T-helper 2 cell (primary cell): ENCODE data around the gene APOA5.
"Not testable (repeated sequence)": the region's sequence is repeated elsewhere in the genome, so short reads cannot be mapped to it uniquely, and the experiment has no call there.

Experiments
- DNase-seq, 5 experiments: peaks; one replicate each; pipeline versions ENCODE4 v3.0.0 to v3.0.0-alpha.2; 2012 to 2022

Gene APOA5

DNA sequence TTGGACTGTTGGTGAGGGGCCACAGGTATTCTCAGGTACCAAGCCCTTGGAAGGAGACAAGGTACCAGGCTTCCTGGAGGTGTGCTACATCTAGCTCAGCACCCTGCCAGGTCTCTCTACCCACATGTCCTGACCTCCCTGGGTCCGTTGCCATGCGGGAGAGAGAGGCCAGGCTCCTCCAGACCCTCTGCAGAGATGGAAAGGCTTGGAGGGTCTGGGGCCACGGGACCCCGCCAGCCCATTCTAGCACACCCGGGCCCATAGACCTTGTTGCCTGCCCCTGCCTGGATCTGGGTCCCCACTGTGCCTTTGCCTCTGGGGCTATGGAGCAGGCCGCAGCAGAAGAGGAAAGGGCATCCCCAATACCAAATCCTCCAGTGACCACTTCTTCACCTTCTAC, 35.8 kb upstream of the APOA5 start:
- no peak for DNase-seq

DNA sequence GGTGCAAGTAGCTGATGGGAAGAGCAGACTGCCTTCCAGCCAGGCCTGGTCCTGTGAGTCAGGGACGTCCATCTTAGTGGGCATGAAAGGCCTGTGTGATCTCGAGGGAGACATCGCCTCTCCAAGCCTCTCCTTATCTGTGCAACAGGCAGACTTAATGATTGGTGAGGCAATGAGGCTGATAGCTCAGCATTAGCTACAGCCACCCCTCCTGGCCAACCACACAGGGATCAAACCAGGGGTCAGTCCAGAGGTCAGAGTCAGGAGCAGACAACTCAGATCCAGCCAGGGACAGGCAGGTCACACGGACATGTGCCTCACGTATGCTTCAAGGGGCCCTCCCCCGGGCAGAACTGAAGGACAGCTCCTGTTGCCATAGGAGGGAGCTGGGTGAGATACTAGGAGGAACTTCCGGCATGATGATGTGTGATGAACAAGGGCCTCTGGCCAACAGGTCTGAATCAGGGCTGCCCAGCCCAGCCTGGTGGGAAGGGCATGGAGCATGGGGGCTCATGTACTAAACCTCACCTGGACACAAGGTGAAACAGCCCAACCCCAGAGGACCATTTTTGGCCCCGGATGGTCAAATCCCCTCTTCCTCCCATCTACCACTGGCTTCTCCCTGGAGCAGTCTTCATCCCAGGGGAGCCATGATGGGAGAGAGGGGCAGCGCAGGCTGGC, 35.2 kb upstream of the APOA5 start:
- DNase-seq, result no peak

DNA sequence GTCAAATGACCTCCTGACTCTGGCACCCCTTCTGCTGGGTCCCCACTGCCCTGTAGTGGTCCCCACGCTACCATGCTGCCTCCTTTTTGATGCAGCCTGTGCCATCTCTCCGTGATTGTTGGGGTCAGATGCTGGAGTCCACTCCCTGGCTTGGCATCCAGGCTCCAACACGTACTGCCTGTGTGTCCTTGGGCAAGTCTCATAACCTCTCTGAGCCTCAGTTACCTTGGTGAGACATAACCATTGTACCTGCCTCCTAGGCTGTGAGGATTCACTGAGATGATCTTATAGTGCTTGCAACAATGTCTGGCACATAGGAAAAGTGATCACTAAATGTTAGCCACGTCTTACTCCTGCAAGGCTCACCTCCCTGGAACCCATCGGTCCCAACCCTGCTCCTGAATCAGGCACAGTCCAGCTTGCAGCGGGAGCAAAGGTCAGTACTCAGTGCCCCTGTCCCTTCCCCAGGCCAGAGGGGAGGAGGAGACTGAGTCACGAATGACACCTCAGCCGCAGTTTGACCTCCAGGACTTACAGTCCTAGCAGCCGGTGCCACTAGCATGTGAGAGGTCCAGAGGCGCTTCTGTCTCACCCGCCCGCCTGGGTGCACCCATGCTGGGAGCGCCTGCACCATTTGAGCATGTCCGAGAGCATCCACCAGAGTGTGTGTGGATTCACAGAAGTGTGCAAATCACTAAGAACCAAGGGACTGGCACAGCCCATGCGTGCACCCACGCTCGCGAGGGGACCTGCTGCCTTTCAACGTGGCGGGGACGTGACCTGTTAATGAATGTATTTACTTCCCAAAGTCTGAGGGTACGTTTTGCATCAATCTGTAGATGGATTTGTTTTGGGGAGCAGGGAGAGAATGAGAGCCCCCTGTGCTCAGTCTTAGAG, 34.4 kb upstream of the APOA5 start:
- no peak for DNase-seq

DNA sequence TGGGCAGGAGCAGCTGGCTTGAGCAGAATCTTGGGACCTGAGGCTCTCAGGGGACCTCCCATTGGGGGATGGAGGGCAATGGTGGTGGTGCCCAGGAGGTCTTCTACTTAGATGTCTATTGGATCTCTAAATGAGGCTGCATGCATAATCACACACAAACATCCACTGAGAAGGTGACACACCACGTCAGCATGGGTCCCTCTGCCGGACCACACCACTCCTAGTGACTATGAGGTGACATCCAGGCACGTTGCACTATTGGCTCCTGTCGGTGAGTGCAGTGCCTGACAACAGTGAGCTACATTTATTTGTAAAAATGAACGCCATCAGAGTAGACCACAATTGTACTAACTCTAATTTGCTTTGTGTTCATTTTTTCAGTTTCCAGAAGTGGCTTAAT, 33.8 kb upstream of the APOA5 start:
- no peak for DNase-seq

DNA sequence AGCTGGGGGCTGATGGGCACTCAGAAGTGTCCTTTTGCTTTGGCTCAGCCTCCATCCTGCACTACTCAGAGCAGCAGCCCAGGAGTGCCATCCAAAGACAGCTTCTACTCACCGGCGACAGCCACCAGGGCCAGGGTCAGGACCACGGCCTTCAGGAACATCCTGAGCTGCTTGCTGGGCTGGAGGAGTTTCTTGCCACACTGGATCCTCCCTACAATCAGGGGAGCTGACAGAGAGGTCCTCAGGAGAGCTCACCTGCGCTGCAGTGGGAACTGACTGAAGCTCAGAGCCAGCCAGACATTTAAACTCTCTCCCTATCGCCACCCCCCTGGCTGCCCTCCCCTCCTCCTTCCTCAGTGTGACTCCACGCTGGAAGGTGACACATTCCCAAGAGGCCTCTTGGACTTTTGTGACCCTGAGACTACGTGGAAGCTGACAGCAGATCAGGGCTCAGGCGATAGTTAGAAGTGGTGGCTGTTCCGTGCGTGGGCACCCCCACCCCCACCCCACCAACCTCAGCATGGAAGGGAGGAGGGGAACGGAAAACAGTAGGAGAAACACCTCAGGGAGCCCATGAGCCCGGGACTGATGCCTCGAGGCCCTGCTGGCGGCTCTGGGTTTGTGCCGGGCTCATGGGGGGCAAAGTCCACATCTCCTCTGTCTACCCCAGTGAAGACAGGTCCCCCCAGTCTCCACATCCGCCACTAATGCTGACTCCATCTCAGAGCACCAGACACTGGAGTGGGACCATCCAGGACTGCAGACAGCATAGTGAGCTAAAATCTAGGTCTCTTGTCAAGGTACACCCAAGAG, 31.6 kb upstream of the APOA5 start, which contains the start of gene APOA4:
Gene APOA4 (minus strand): TSS at position 274 of the 813 bp plus-strand sequence. CDS start 113 bp downstream, at position 161.
- DNase-seq, result no peak

DNA sequence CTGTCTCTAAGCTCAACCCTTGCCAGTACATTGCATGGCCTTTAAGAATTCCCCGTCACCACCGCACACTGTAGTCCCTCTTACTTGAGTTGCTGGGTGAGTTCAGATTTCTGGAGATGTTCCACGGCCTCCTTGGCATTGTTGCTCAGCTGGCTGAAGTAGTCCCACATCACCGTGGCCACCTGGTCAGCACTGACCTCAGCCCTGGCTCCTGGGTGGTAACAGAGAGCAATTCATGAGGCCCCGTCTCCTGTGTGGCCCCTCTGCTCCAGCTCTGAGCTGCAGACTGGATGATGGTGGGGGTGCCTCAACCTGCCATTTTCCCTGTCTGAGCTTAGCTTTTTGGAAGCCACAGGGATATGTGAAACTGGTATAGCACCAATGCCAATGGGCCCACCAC, 30.9 kb upstream of the APOA5 start:
- no peak for DNase-seq

DNA sequence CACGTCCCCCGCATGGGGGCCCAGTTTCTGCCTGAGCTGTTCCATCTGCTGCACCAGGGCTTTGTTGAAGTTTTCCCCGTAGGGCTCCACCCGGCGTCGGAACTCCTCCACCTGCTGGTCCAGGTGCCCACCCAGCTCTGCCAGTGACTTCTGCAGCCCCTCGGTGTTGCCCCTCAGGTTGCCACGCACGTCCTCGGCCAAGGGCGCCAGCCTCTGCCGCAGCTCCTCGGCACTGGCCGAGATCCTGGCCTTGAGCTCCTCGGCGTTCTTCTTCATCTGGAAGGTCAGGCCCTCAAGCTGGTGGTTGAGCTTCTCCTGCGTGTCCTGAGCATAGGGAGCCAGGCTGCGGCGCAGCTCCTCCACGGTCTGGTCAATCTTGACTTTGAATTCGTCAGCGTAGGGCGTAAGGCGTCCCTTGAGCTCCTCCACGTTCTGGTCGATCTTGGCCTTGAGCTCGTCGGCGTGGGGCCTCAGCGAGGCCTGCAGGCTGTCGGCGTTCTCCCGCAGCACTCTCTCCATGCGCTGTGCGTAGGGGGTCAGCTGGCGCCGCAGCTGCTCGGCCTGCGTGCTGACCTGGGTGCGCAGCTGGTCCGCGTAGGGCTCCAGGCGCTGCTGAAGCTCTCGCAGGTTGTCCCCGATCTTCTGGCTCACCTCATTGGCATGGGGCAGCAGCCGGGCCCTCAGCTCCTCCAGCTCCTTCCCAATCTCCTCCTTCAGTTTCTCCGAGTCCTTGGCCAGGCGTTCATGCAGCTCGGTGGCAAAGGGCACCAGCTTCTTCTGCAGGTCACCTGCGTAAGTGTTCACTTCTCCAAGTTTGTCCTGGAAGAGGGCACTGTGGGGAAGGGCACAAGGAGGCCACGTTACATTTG, 29.6 kb upstream of the APOA5 start:
- no peak for DNase-seq

DNA sequence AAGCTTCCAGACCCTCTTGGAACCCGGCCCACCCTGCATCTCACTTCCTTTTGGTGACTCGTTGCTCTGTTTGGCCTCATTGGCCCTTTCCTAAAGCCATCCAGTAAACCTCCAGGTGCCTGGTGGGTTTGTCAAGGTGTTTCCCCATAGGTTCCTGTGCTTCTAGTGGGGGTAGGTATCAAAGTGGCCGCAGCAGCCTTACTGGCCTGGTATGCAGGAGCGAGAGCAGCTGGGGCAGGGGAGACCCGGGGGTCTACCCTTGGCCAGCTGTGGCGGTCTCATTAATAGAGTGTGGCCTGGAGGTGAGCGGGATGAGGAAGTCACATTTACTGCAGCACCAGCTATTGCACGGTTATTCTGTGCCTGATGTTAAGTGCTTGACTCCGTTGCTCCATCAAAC, 27.4 kb upstream of the APOA5 start:
- DNase-seq, result no peak

DNA sequence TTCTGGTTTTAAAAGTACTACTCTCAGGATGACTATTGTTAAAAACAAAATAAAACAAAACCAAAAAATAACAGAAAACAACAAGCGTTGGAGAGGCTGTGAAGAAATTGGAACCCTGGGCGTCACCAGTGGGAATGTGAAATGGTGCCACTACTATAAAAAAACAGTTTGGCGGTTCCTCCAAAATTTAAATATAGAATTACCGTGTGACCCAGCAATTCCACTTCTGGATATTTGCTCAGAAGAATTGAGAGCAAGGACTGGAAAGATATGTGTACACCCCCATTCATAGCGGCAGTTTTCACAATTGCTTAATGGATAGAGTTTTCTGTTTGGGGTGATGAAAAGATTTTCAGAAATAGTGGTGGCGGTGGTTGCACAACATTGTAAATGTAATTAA, 22.8 kb upstream of the APOA5 start:
- DNase-seq, result no peak

DNA sequence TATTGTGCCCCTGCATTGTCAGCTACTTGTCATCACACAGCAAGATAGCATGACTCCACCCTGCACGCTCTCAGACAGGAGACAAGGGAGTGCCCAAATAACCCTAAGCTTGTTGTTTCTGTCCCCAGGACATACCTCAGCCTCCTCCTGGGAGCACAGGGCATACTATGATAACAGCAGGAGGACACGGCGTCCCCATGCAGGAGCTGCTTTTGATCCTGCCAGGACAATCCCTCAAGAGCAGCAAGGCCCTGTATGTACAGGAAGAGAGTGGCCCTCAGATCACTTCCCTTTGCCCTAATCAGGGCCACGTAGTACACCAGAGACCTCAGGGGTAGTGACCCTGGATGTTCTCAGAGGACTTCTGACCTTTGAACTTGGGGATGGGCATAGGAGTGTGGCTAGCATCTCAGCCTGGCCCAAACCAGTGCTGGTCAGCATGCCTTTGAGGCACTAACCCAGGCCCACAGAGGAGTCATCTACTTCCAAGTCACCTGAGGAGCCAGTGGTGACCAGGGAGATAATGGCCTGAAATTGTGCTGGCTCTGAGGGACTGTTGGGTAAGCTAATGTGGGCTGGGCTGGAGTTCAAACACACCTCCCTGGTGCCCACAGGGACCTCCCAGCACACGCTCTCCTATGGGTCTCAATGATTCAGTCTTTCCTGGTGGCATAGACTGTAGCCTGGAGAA, 22.2 kb upstream of the APOA5 start:
- no peak for DNase-seq

DNA sequence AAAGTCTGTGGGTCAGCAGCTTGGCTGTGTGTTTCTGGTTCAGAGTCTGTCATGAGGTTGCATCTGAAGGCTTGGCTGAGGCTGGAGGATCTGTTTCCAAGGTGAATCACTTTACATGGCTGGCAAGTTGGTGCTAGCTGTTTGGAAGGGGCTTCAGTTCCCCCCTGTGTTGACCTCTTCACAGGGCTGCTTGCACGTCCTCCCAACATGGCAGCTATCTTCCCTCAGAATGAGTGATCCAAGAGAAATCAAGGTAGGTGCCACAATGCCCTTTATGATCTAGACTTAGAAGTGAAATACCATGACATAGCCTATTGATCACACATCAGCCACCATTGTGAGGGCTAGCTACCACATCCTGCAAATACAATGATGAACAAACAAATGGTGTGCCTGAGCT, 21.5 kb upstream of the APOA5 start:
- DNase-seq, result no peak

DNA sequence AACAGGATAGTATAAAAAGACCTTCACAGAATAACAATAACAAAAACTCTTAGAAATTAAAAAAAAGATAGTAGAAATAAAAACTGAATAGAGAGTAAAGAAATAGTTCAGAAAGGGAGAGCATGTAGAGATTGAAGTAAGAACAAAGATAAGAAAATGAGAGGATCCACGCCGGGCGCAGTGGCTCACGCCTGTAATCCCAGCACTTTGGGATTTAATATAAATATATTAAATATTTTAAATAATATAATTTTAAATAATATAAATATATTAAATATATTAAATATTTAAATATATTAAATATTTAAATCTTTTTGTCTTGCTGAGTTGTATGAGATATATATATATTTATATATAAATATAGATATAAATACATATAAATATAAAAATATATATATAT, 20.4 kb upstream of the APOA5 start:
- DNase-seq, result no peak

DNA sequence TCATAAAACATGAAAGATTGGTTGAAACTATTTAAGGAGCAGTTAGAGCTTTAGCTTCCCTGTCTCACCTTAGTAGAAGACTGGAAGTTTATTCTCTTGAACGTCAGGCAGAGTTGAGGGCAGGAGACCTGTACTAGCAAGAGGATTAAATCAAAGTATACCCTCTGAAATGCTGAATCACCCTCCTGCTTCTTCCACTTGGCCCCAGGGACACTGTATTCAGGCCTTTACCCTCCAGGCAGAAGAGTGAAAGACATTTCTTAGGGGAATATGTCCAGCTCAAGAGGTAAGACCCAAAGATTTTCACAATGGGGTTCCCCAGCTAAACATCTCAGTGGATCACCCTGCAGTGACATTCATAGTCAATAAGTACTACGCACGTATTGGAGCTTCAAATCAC, 19.5 kb upstream of the APOA5 start:
- no peak for DNase-seq

DNA sequence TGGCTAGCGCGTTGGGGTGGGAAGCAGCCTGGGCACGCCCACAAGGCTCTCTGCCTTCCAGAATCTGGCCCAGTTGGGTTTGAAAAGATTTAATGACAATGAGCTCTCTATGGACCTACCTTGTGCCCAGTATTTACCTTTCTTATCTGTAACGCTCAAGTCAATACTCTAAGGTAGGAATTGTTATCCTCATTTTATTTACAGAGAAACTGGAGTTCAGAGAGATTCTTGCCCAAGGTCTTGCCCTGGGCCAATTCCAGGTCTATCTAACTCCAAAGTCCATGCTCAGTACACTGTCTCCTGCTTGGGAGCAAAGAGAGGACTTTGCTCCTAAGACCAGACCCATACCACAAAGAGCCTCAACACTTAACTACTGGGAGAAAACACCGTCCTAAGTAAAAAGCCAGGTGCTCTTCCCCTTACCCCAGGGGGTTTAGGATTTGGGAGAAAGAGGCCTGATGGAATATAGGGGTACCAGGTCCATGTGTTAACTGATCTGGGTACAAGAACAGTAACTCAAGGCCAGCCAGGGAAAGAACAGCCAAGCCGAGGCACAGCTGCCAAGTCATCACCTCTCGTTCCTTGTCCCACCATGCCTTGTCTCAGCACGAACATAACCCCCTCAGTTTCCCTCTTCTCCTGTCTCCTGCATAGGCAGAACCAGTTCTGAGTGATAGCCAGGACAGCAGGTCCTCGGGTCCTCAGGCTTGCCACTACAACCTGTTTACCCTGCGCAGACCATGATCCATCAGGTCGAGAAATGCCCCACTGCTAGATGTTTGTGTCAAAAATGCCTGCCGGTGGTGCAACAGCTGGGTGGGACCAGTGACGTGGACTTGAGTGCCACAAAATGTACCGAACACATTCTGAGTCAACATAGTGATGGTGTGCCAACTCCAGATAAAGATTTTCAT, 16.8 kb upstream of the APOA5 start:
- DNase-seq, result no peak

DNA sequence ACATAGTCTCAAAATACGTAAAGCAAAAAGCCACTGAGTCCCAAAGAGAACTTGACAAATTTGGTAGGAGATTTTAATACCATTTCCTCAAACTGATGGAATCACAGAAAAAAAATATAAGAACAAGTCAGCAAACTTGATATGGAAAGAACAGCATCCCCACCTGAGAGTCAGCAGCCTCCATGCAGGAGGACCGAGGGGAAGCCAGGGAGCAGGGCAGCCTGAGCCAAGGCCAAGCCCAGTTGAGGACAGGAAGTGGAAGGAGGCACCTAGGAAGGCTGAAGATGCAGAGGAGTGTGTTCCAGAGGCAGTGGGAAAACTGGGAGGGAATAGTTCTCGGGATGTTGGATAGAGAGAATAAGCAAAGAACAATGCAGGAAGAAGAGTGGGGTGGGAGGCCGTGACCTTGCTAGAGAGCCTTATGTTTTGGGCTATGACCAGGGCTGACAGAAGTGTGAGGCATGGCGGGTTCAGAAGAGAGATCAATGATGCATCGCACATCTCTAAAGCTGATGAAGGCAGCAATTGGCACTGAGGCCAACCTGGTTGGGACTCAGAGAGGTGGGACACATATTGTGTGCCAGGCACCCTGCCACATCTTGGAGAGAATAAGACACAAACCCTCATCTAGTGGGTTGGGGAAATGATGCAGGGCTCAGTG, 16.1 kb upstream of the APOA5 start:
- DNase-seq, result no peak

DNA sequence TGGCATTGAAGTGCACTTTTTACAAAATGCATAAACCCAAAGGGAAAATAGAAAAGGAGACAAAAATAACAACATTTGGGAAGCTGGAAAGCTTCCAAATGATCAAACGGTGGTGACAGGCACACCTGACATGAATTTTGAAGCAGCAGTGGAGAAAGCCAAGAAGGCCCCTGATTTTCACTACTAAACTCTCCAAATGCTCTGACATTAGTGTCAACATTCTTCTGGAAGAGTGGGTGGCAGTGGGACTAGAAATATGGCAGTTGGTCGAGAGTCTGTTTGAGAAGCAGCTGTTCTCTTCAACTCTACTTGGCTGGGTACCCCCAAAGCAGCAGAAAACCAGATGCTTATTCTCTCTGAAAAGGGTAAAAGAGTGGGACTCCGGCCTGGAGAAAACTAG, 12.3 kb upstream of the APOA5 start:
- DNase-seq, result no peak

DNA sequence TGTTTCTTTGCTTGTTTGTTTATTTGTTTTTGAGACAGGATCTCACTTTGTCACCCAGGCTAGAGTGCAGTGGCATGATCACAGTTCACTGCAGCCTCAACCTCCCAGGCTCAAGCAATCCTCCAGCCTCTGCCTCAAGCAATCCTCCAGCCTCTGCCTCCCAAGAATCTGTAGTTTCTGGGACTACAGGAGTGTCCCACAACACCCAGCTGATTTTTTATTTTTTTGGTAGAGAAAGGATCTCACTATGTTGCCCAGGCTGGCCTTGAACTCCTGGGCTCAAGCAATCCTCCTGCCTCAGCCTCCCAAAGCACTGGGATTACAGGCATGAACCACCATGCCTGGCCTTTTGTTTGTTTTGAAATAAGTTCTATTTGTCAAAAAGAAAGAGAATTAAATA, 10.0 kb upstream of the APOA5 start:
- DNase-seq, result not testable (repeated sequence)

DNA sequence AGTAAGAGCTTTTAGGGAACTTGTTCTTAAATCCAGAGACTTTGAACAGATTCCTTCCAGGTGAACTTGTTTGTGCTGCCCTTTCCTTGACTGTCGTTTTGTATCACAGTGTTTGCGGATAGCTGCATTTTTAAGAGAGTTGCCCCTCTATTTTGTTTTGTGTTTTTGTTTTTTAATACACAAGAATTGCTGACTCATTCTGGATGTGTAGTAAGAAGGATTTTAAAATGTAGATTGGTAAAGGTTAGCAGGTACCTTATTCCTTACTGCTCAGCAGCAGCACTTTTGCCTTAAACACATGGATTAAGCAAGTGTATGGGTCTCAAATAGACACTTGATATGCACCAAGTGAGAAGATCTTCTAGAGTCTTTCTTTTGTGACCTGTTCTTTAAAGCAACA, 8.9 kb upstream of the APOA5 start:
- DNase-seq, result no peak

DNA sequence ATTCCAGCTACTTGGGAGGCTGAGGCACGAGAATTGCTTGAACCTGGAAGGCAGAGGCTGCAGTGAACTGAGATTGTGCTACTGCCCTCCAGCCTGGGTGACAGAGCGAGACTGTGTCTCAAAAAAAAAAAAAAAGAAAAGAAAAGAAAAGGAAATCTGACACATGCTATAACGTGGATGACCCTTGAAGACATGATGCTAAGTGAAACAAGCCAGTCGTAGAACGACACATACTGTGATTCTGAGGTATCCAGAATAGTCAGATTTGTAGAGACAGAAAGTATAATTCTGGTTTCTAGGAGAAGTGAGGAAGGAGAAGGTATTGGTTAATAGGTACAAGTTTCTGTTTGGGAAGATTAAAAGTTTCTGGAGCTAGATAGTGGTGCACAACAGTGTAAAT, 6.7 kb upstream of the APOA5 start:
- DNase-seq, result no peak

DNA sequence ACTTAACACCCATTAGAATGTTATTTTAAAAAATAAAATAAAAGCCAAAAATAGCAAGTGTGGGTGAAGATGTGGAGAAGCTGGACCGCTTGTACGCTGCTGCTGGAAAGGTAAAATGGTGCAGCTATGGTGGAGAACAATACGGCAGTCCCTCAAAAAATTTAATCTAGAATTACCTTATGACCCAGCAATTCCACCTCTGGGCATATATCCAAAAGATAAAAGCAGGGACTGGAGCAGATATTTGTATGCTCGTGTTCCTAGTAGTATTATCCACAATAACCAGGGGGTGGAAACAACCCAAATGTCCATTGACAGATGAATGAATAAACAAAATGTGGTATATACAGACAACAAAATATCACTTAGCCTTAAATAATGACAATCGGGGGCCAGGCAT, 6.1 kb upstream of the APOA5 start:
- DNase-seq, result no peak
